GM23338 (cell line): ENCODE data around the gene DISP3. TPM values are rescaled to one million over a fixed set of nuclear protein-coding genes. Genes with fewer than 3 reads are reported as not detected.

Experiments used
- ATAC-seq: fragments of 200-7000 bp; cut with Tn5 transposase; 3 replicates; pipeline ENCODE4 v1.9.1; 2020
- DNase-seq: peaks from one replicate; pipeline ENCODE4 v3.0.0-alpha.2; 2015; ENCODE audit warnings: low spot score
- H2AFZ ChIP-seq: fragments of 200-600 bp; sonication (generic); 2 replicates; pipeline ENCODE4 v1.8.0; 2016; ENCODE audit warnings: antibody characterized with exemption, mild to moderate bottlenecking, moderate library complexity
- H3F3A ChIP-seq: fragments of 200-600 bp; sonication (generic); replicated peaks from 2 replicates; pipeline ENCODE4 v1.8.0; 2017; ENCODE audit warnings: antibody characterized with exemption, mixed run types, low read depth
- H3K27ac ChIP-seq: fragments of 200-600 bp; sonication (generic); 2 replicates; pipeline ENCODE4 v1.6.1; 2016; ENCODE audit warnings: low read depth
- H3K27me3 ChIP-seq: fragments of 200-600 bp; sonication (generic); 2 replicates; pipeline ENCODE4 v1.8.0; 2016; ENCODE audit warnings: mild to moderate bottlenecking, mixed run types, moderate library complexity; ENCODE audit not compliant: insufficient read depth
- H3K36me3 ChIP-seq: fragments of 200-600 bp; sonication (generic); 2 replicates; pipeline ENCODE4 v1.8.0; 2016; ENCODE audit warnings: mild to moderate bottlenecking; ENCODE audit not compliant: insufficient read depth
- H3K4me1 ChIP-seq: fragments of 200-600 bp; sonication (generic); 2 replicates; pipeline ENCODE4 v1.8.0; 2016; ENCODE audit warnings: mild to moderate bottlenecking, moderate library complexity; ENCODE audit not compliant: insufficient read depth
- H3K4me2 ChIP-seq: fragments of 200-600 bp; sonication (generic); 2 replicates; pipeline ENCODE4 v1.7.1; 2017; ENCODE audit warnings: mixed run types
- H3K4me3 ChIP-seq: fragments of 200-600 bp; sonication (generic); 2 replicates; pipeline ENCODE4 v1.6.1; 2016; ENCODE audit warnings: mixed run types
- H3K79me2 ChIP-seq: fragments of 200-600 bp; sonication (generic); replicated peaks from 2 replicates; pipeline ENCODE4 v1.8.0; 2017; ENCODE audit warnings: mild to moderate bottlenecking; ENCODE audit not compliant: insufficient read depth
- H3K9me2 ChIP-seq: fragments of 200-600 bp; sonication (generic); 2 replicates; pipeline ENCODE4 v1.8.0; 2017; ENCODE audit not compliant: insufficient read depth
- H4K20me1 ChIP-seq: fragments of 200-600 bp; sonication (generic); replicated peaks from 2 replicates; pipeline ENCODE4 v1.8.0; 2017; ENCODE audit warnings: mild to moderate bottlenecking; ENCODE audit not compliant: insufficient read depth
- H3K27ac Mint-ChIP-seq: 2 replicates; pipeline ENCODE4 v1.8.0; 2020; ENCODE audit warnings: inconsistent platforms, mild to moderate bottlenecking, moderate library complexity, mixed read lengths
- H3K27me3 Mint-ChIP-seq: 3 replicates; pipeline ENCODE4 v1.8.0; 2022; ENCODE audit warnings: low read depth, mild to moderate bottlenecking, moderate library complexity, mixed read lengths, inconsistent platforms; ENCODE audit not compliant: insufficient read depth, poor library complexity
- H3K36me3 Mint-ChIP-seq: 3 replicates; pipeline ENCODE4 v1.8.0; 2021; ENCODE audit warnings: low read depth, mild to moderate bottlenecking, inconsistent platforms, moderate library complexity, mixed read lengths
- H3K4me1 Mint-ChIP-seq: 3 replicates; pipeline ENCODE4 v1.8.0; 2020; ENCODE audit warnings: mild to moderate bottlenecking, inconsistent platforms, mixed read lengths
- H3K4me3 Mint-ChIP-seq: 3 replicates; pipeline ENCODE4 v1.8.0; 2021; ENCODE audit warnings: moderate library complexity, mild to moderate bottlenecking, inconsistent platforms, mixed read lengths
- H3K9me3 Mint-ChIP-seq: 3 replicates; pipeline ENCODE4 v1.8.0; 2020; ENCODE audit warnings: moderate library complexity, mild to moderate bottlenecking, inconsistent platforms, mixed read lengths
- CREB1 ChIP-seq: fragments of 250-450 bp; sonication (Bioruptor Pico); IDR thresholded peaks from 2 replicates; pipeline ENCODE4 v1.5.0; 2020; ENCODE audit warnings: low read depth, mild to moderate bottlenecking, moderate library complexity
- CTCF ChIP-seq, 2 experiments: fragments of 200-600 bp in 1 of 2; sonication (generic) in 1 of 2; conservative IDR thresholded peaks; 2 replicates each; pipeline versions ENCODE4 v1.5.1 to v1.6.1; 2016 to 2017; ENCODE audit warnings: antibody characterized with exemption in 2 of 2, low read depth in 2 of 2, mild to moderate bottlenecking in 2 of 2, moderate library complexity in 1 of 2
- ETS1 ChIP-seq: IDR thresholded peaks from 2 replicates; pipeline ENCODE4 v1.6.1; 2016; ENCODE audit warnings: antibody characterized with exemption
- EZH2 ChIP-seq: fragments of 200-600 bp; sonication (generic); IDR thresholded peaks from one replicate; pipeline ENCODE4 v1.8.0; 2017; ENCODE audit warnings: antibody characterized with exemption, mild to moderate bottlenecking, low read depth; ENCODE audit not compliant: unreplicated experiment
- EZH2phosphoT487 ChIP-seq: fragments of 200-600 bp; sonication (generic); IDR thresholded peaks from one replicate; pipeline ENCODE4 v1.8.1; 2018; ENCODE audit warnings: antibody characterized with exemption; ENCODE audit not compliant: unreplicated experiment
- JUNB ChIP-seq: IDR thresholded peaks from one replicate; pipeline ENCODE4 v1.6.1; 2016; ENCODE audit warnings: antibody characterized with exemption; ENCODE audit not compliant: unreplicated experiment
- NANOG ChIP-seq: IDR thresholded peaks from 2 replicates; pipeline ENCODE4 v1.6.1; 2016; ENCODE audit warnings: antibody characterized with exemption, borderline replicate concordance
- POLR2AphosphoS5 ChIP-seq: IDR thresholded peaks from 2 replicates; pipeline ENCODE4 v1.6.1; 2016; ENCODE audit warnings: antibody characterized with exemption, low read depth
- REST ChIP-seq: IDR thresholded peaks from one replicate; pipeline ENCODE4 v1.6.1; 2018; ENCODE audit warnings: antibody characterized with exemption; ENCODE audit not compliant: unreplicated experiment
- STAT1 ChIP-seq: IDR thresholded peaks from one replicate; pipeline ENCODE4 v1.6.1; 2016; ENCODE audit warnings: antibody characterized with exemption; ENCODE audit not compliant: unreplicated experiment
- ZNF114 ChIP-seq: fragments of 250-450 bp; sonication (Bioruptor Pico); IDR thresholded peaks from 2 replicates; pipeline ENCODE4 v1.5.0; 2020; ENCODE audit warnings: mild to moderate bottlenecking, moderate library complexity
- ZNF331 ChIP-seq: fragments of 250-450 bp; sonication (Bioruptor Pico); IDR thresholded peaks from 2 replicates; pipeline ENCODE4 v1.5.0; 2020; ENCODE audit warnings: low read depth, mild to moderate bottlenecking, moderate library complexity
- ZNF462 ChIP-seq: fragments of 250-450 bp; sonication (Bioruptor Pico); IDR thresholded peaks from 2 replicates; pipeline ENCODE4 v1.5.0; 2020; ENCODE audit warnings: mild to moderate bottlenecking, moderate library complexity
- polyA plus RNA-seq: library from polyadenylated mRNA; unstranded; fragments of >200 nt; fragmentation: Nextera tagmentation; extraction: Ambion mirVana; gene quantifications from 2 replicates; pipeline ENCODE4 v1.2.1, GENCODE V29; 2016
- total RNA-seq: library from RNA; depleted of rRNA; stranded (reverse); fragments of >200 nt; shearing (Covaris generic); gene quantifications from 2 replicates; pipeline ENCODE4 v1.2.3, GENCODE V29; 2014

The DISP3 gene
- total and polyA plus RNA-seq, 2 experiments from 2014 or later: 3.2 to 11.1 TPM

GRCh38 chr1:11488201-11488770 is 9.3 kb downstream of the DISP3 start:
- Histone ChIP-seq H3K4me1 (peaks cover 7% of the 10 kb centered on the region; the same call in 1 of the 2 replicates), H3K9me2 (no peaks in the 10 kb centered on the region), H3K27me3 (no peaks in the 10 kb centered on the region), H3K4me3 (no peak overlapping the region), H3K27ac (no peak overlapping the region), H3F3A (no peaks in the 10 kb centered on the region), H3K79me2 (no peaks in the 10 kb centered on the region), H2AFZ (no peak overlapping the region), H3K4me2 (no peak overlapping the region), H3K36me3 (no peaks in the 10 kb centered on the region; the same call in 1 of the 2 replicates), H4K20me1 (no peaks in the 10 kb centered on the region; the same call in 1 of the 2 replicates)
- peaks cover 5% of the 10 kb centered on the region; the same call in 1 of the 3 replicates for H3K9me3 Mint-ChIP-seq
- TF ChIP-seq ETS1: no peak
- no peak for TF ChIP-seq CREB1 (CRISPR knock-in tag)
- TF ChIP-seq NANOG: no peak
- no peak for TF ChIP-seq JUNB
- no peak for TF ChIP-seq STAT1
- no peak for TF ChIP-seq REST
- no peak for TF ChIP-seq ZNF331 (CRISPR knock-in tag)
- TF ChIP-seq ZNF114 (CRISPR knock-in tag): no peak
- no peak for TF ChIP-seq EZH2
- TF ChIP-seq POLR2AphosphoS5: no peak
- no peak for TF ChIP-seq EZH2phosphoT487
- TF ChIP-seq CTCF (conservative IDR thresholded peaks at IDR 0.05; ENCODE audit: low read depth in 2 of 2): no peak
- TF ChIP-seq ZNF462 (CRISPR knock-in tag): no peak
- no peak overlapping the region for H3K4me3 Mint-ChIP-seq
- H3K27ac Mint-ChIP-seq: no peak overlapping the region
- peaks cover 5% of the 10 kb centered on the region; the same call in 2 of the 3 replicates for H3K36me3 Mint-ChIP-seq
- ATAC-seq: no peak
- peaks cover 5% of the 10 kb centered on the region for H3K27me3 Mint-ChIP-seq
- no peak for DNase-seq
- H3K4me1 Mint-ChIP-seq: peaks cover 26% of the 10 kb centered on the region
